LHCN-M2 (cell line): ENCODE results near the gene STARD3NL. TPM values are rescaled to one million over a fixed set of nuclear protein-coding genes. Genes with fewer than 3 reads are reported as not detected.
"Not testable (repeated sequence)": the region's sequence is repeated elsewhere in the genome, so short reads cannot be mapped to it uniquely, and the experiment has no call there.

Experiments
- DNase-seq: peaks from one replicate; pipeline ENCODE4 v3.0.0-alpha.2; 2012; ENCODE audit warnings: low read depth
- total RNA-seq: library from RNA; depleted of rRNA; stranded (reverse); fragments of >200 nt; gene quantifications from 2 replicates; pipeline ENCODE4 v1.2.3, GENCODE V29; 2014

The STARD3NL gene
- total RNA-seq, 1 experiment from 2014 or later: 127 TPM

GRCh38 chr7:38264602-38265001, 86.6 kb downstream of the STARD3NL start:
- not testable (repeated sequence) for DNase-seq

- DNase-seq: not testable (repeated sequence)
These were observed 87.9 kb downstream of the STARD3NL start for GRCh38 chr7:38265958-38266357.

- not testable (repeated sequence) for DNase-seq
These were observed 91.8 kb downstream of the STARD3NL start for GRCh38 chr7:38269704-38270346.

- not testable (repeated sequence) for DNase-seq
These were observed 92.4 kb downstream of the STARD3NL start for GRCh38 chr7:38270405-38270804.

- DNase-seq: no peak
These were observed 95.4 kb downstream of the STARD3NL start, which contains the start of gene TARP for GRCh38 chr7:38273286-38273995. Gene TARP (minus strand): TSS chr7:38273636.

GRCh38 chr7:38274486-38274885, 96.4 kb downstream of the STARD3NL start:
- DNase-seq: peak; percentile 10

GRCh38 chr7:38274927-38275620, 97.0 kb downstream of the STARD3NL start:
- no peak for DNase-seq

- no peak for DNase-seq
These were observed 98.2 kb downstream of the STARD3NL start for GRCh38 chr7:38276096-38276877.

GRCh38 chr7:38280000-38280399, 102.0 kb downstream of the STARD3NL start:
- DNase-seq: no peak
